ENCODE measurements around the gene BLOC1S4. TPM values are rescaled to one million over a fixed set of nuclear protein-coding genes. Genes with fewer than 3 reads are reported as not detected.
"Not testable (repeated sequence)": the region's sequence is repeated elsewhere in the genome, so short reads cannot be mapped to it uniquely, and the experiment has no call there.

Gene BLOC1S4
- total and polyA plus RNA-seq, 4 donors: 4.9 to 7.7 (median 5.4) TPM

- not testable (repeated sequence) for H3K36me3 ChIP-seq (ENCODE audit: control insufficient read depth in 4 of 4, insufficient read depth in 3 of 4, low read depth in 1 of 4, low read length in 3 of 4); H3K9ac ChIP-seq (ENCODE audit: low read depth in 1 of 2, low read length in 2 of 2); DNase-seq (ENCODE audit: low spot score); H3K4me3 ChIP-seq (ENCODE audit: low read depth in 1 of 3, low read length in 3 of 3); H3K27ac ChIP-seq (ENCODE audit: low read depth in 1 of 2, low read length in 2 of 2); H3K27me3 ChIP-seq (ENCODE audit: control insufficient read depth in 4 of 4, insufficient read depth in 4 of 4, low read length in 3 of 4); H3K9me3 ChIP-seq (ENCODE audit: control insufficient read depth in 4 of 4, low read length in 3 of 4)
- peaks cover 6 to 21% (median 16%) of the 10 kb centered on the region in 4 donors for H3K4me1 ChIP-seq (ENCODE audit: control insufficient read depth in 4 of 4, insufficient read depth in 4 of 4, low read length in 3 of 4)
- WGBS: 96% methylated on average over 16 of the region's 16 CpGs
Observed at GRCh38 chr4:6725427-6725961, 9.5 kb downstream of the BLOC1S4 start.

DNA sequence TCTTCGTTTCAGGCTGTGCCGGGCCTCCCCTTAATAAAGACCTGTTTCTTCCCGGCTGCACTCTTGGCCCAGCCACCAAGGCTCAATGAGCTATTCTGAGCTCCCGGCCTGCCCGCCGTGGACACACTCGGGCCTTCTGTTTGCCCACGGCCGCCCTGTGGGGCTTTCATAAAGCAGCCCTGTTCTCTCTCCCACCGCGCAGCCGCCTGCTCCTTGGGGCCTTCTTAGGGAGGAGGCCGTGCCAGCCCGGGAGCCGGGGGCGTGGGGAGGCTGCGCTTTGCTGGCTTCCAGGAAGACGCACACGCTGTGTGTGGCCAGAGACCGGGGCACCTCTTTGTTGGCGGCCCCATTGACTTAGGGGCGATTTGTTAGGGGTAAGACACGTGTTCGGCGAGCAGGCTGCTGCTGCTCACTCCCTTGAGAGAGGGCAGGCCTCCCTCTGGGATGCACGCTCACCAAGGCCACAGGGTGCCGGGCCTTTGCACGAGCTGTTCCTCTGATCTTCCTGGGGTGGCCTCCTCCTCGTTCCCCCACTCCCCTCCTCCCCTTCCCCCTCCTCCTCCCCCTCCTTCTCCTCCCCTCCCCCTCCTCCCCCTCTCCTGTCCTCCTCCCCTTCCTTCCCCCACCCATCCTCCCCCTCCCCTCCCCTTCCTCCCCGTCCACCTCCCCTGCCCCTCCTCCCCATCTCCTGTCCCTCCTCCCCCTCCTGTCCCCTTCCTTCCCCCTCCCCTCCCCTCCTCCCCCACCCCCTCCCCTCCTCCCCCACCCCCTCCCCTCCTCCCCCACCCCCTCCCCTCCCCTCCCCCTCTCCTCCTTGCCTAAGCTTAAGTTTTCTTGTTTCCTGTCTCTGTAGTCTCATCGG lies 11.3 kb downstream of the BLOC1S4 start:
- 88% methylated on average over 31 of the region's 31 CpGs for WGBS
- no peak overlapping the region for H3K27ac ChIP-seq (ENCODE audit: low read depth in 1 of 2, low read length in 2 of 2)
- no peaks in the 10 kb centered on the region for H3K27me3 ChIP-seq (ENCODE audit: control insufficient read depth in 4 of 4, insufficient read depth in 4 of 4, low read length in 3 of 4)
- no peaks in the 10 kb centered on the region for H3K36me3 ChIP-seq (ENCODE audit: control insufficient read depth in 4 of 4, insufficient read depth in 3 of 4, low read depth in 1 of 4, low read length in 3 of 4)
- no peak for DNase-seq (ENCODE audit: low spot score)
- H3K9me3 ChIP-seq (ENCODE audit: control insufficient read depth in 4 of 4, low read length in 3 of 4): no peaks in the 10 kb centered on the region
- H3K9ac ChIP-seq (ENCODE audit: low read depth in 1 of 2, low read length in 2 of 2): no peak overlapping the region
- H3K4me1 ChIP-seq (ENCODE audit: control insufficient read depth in 4 of 4, insufficient read depth in 4 of 4, low read length in 3 of 4): peaks cover 6 to 26% (median 16%) of the 10 kb centered on the region in 4 donors
- no peak overlapping the region for H3K4me3 ChIP-seq (ENCODE audit: low read depth in 1 of 3, low read length in 3 of 3)
- no peak for TF ChIP-seq TAF1 (conservative IDR thresholded peaks at IDR 0.05)
- TF ChIP-seq NR2F2 (IDR thresholded peaks at IDR 0.05): no peak
- TF ChIP-seq ZBTB33 (IDR thresholded peaks at IDR 0.05): no peak
- TF ChIP-seq YY1 (IDR thresholded peaks at IDR 0.05): no peak
- no peak for TF ChIP-seq JUND (IDR thresholded peaks at IDR 0.05)
- TF ChIP-seq, protein P1, sequence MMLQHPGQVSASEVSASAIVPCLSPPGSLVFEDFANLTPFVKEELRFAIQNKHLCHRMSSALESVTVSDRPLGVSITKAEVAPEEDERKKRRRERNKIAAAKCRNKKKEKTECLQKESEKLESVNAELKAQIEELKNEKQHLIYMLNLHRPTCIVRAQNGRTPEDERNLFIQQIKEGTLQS (IDR thresholded peaks at IDR 0.05): no peak

- Histone ChIP-seq H3K27me3 (ENCODE audit: control insufficient read depth in 4 of 4, insufficient read depth in 4 of 4, low read length in 3 of 4) (no peaks in the 10 kb centered on the region), H3K4me3 (ENCODE audit: low read depth in 1 of 3, low read length in 3 of 3) (no peak overlapping the region), H3K27ac (ENCODE audit: low read depth in 1 of 2, low read length in 2 of 2) (no peak overlapping the region), H3K4me1 (ENCODE audit: control insufficient read depth in 4 of 4, insufficient read depth in 4 of 4, low read length in 3 of 4) (peaks cover 8 to 32% (median 20%) of the 10 kb centered on the region in 4 donors), H3K9me3 (ENCODE audit: control insufficient read depth in 4 of 4, low read length in 3 of 4) (no peaks in the 10 kb centered on the region), H3K9ac (ENCODE audit: low read depth in 1 of 2, low read length in 2 of 2) (no peak overlapping the region), H3K36me3 (ENCODE audit: control insufficient read depth in 4 of 4, insufficient read depth in 3 of 4, low read depth in 1 of 4, low read length in 3 of 4) (no peaks in the 10 kb centered on the region)
- DNase-seq (ENCODE audit: low spot score): no peak
- 94% methylated on average over 3 of the region's 3 CpGs for WGBS
- no peak for TF ChIP-seq HNF4A (conservative IDR thresholded peaks at IDR 0.05)
- no peak for TF ChIP-seq CTCF (IDR thresholded peaks at IDR 0.05; ENCODE audit: low read depth, low read length, missing input control)
- no peak for TF ChIP-seq RAD21 (IDR thresholded peaks at IDR 0.05)
- no peak for TF ChIP-seq EGR1 (IDR thresholded peaks at IDR 0.05; ENCODE audit: low read depth in 2 of 2)
- no peak for TF ChIP-seq RXRA (IDR thresholded peaks at IDR 0.05)
- no peak for TF ChIP-seq SP1 (IDR thresholded peaks at IDR 0.05)
- TF ChIP-seq, protein P1 (IDR thresholded peaks at IDR 0.05): no peak
- no peak for TF ChIP-seq FOXA1 (IDR thresholded peaks at IDR 0.05)
- no peak for TF ChIP-seq YY1 (IDR thresholded peaks at IDR 0.05)
- no peak for TF ChIP-seq GABPA (IDR thresholded peaks at IDR 0.05 in 1 of 2, conservative IDR thresholded peaks at IDR 0.05 in 1 of 2)
- no peak for TF ChIP-seq ZBTB33 (IDR thresholded peaks at IDR 0.05)
- no peak for TF ChIP-seq HNF4G (IDR thresholded peaks at IDR 0.05)
- TF ChIP-seq MAX (IDR thresholded peaks at IDR 0.05): no peak
- TF ChIP-seq JUND (IDR thresholded peaks at IDR 0.05): no peak
- TF ChIP-seq FOXA2 (IDR thresholded peaks at IDR 0.05): no peak
- no peak for TF ChIP-seq TAF1 (conservative IDR thresholded peaks at IDR 0.05)
- TF ChIP-seq NR2F2 (IDR thresholded peaks at IDR 0.05): no peak
Observed at GRCh38 chr4:6727943-6728250, 11.9 kb downstream of the BLOC1S4 start.
